HG03103 (cell line): ENCODE measurements around the gene SLC22A6.

Source experiments
- ATAC-seq: cut with Tn5 transposase; IDR thresholded peaks from one replicate; pipeline ENCODE4 v1.9.1; 2021; ENCODE audit warnings: low read depth; ENCODE audit not compliant: unreplicated experiment

Gene SLC22A6

DNA sequence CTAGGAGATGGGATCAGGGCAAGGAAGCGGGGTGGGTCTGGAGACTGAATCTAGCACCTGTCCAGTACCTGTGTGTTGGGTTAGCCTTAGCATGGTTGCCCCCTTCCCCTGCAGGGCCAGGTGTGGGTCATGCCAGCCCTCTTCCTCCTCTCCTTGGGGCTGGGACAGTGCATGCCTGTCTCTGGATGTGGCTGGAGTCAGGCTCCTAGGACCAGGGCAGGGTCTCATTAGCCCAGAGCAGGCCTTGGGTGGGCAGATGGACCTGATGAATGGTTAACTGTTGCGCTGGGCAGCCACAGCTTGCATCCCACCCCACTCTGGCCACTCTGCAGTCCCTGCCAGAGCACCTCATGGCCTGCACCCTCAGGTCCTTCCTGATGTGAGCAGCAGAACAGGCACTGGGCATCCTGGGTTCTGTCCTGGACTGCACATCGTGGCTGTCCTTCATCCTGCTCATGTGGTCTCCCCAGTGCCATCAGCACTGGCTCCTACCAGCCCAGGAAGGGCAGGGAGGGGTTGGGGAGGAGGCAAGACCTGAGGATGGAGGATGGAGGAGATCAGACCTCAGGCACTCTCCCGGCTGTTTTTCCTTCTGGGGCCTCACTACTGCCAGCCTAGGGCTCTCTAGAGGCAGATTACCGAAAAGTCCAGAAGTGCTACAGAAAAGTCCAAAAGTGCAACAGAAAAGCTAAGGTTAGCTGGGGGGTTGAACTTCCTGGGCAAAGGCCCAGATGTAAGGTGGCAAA, 50.8 kb downstream of the SLC22A6 start:
- no peak for ATAC-seq

- no peak for ATAC-seq
Observed at GRCh38 chr11:62933285-62933684, 51.5 kb downstream of the SLC22A6 start.

DNA sequence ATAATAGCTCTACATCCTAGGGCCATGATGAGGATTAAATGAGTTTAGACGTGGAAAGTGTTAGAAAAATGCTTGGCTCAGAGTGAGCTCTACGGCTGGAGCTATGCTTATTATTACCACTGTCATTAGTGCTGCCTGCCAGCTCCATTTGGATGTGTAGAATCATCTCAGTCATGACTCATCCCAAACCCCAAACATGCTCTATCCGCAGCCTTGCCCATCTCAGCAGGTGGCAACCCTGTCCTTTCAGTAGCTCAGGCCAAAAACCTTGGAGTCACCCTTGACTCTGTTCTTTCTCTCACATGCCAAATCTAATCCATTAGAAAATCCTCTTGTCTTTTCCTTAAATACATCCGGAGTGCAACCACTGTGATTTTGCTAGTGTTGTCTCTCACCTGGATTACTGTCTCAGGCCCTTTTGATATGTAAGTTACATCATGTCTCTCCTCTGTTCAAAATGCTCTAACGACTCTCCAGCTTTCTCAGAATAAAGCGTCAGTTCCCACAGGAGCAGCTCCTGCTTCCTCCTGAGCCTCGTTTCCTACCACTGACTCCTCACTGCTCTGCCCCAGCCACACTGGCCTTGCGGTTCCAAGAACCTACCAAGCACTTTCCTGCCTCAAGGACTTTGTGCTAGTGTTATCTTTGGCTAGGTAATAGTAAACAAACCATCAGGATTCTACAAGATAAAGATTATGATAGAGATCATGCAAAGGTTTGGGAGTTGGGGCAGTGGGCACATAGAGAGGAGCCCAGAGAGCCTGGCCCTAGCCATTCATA, 53.1 kb downstream of the SLC22A6 start:
- no peak for ATAC-seq

DNA sequence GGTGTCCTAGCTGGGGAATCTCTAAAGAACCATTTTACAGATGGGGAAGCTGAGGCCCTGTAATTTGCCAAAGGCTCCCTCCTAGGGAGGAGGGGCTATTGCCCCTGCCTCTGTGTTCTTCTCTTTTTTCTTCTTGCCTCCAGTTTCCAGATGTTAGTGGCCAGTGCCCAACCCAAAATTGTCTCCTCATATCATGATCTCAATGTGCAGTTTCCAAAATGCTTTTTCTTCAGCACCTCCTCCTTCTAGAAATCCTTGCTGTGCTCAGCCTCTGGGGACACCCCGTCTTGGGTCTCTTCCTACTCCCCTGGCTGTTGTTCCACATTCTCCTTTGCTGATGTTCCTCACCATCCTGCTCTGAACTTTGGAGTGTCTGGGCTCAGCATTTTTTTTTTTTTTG, 54.1 kb downstream of the SLC22A6 start:
- no peak for ATAC-seq

GRCh38 chr11:62930157-62930556, 54.6 kb downstream of the SLC22A6 start:
- no peak for ATAC-seq

DNA sequence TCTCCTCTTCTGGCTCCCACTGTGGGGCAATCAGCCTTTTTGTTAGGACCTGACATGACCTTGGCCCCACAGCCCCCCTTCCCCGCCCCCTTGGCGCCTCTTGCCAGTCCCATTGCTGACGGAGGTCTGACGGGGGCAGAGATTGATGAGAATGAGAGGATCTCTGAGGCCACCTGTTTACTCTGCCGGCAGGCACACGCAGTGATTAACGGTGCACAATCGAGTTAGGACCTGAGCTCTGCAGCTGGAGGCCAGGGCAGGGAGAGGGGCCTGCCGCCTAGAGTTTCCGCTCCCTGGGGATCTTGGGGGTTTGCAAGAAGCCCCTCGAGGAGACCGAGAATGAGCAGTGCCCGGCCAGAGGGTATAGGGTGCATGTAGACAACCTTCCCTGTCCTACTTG, 56.8 kb downstream of the SLC22A6 start:
- ATAC-seq = no peak

- ATAC-seq = no peak
Observed at GRCh38 chr11:62926680-62927455, 57.9 kb downstream of the SLC22A6 start.
